HG03442 (cell line): ENCODE measurements around the gene ARL4C.
"Not testable (repeated sequence)": the region's sequence is repeated elsewhere in the genome, so short reads cannot be mapped to it uniquely, and the experiment has no call there.

ENCODE experiments used
- ATAC-seq: cut with Tn5 transposase; IDR thresholded peaks from one replicate; pipeline ENCODE4 v1.9.1; 2021; ENCODE audit warnings: mild to moderate bottlenecking, moderate library complexity; ENCODE audit not compliant: unreplicated experiment

ARL4C gene

GRCh38 chr2:234478121-234478858 lies 18.6 kb downstream of the ARL4C start:
- no peak for ATAC-seq

- no peak for ATAC-seq
Observed at GRCh38 chr2:234476766-234477165, 20.1 kb downstream of the ARL4C start.

DNA sequence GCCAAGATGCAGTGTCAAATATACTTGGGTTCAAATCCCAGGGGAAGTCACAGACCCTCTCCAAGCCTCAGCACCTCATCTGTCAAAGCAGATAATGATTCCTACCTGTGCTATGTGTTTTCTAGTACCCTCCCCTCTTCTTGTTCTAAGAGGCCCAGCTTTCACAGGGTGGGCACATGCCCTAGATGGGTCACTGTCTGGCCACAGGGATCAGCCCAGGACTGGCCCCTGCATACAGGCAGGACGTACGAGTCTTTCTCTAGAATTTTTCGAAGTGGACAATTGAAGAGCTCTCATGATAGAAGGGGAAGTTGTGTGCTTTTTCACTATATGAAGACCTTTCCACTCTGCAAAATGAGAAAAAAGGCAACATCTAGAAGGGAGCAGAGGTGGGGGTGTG lies 22.2 kb downstream of the ARL4C start:
- no peak for ATAC-seq

DNA sequence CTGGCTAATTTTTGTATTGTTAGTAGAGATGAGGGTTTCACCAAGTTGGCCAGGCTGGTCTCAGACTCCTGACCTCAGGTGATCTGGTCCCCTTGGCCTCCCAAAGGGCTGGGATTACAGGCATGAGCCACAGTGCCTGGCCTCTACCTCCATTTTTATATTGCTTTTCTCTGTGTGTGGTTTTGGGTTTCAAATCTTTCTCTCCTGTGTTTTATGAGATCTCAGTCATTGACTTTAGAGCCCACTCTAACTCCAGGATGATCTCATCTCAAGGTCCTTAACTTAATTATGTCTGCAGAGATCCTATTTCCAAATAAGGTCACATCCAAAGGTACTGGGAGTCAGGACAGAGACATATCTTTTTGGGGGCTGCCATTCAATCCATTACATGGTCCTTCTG lies 24.7 kb downstream of the ARL4C start:
- no peak for ATAC-seq

- no peak for ATAC-seq
Observed at GRCh38 chr2:234469972-234470371, 26.9 kb downstream of the ARL4C start.

GRCh38 chr2:234469251-234469845 lies 27.5 kb downstream of the ARL4C start:
- ATAC-seq, result no peak

DNA sequence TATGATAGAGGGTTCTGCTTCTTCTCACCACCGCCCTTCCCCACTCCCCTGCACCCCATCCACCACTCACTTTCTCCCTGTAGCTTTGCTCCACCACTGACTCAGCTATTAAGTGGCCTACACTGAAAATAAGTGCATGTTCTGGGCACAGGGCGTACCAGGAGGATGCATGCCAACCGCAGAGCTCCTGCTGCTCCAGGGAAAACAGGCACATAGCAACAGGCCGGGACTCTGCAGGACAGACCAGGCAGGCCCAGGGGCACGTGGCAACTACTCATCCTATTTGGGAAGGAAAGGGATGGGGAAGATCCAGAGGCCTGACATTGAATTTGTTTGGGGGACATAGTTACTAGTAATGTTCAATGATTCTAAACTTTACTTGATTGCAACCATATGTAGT lies 28.4 kb downstream of the ARL4C start:
- ATAC-seq, result no peak

- ATAC-seq, result no peak
Observed at GRCh38 chr2:234467289-234467688, 29.6 kb downstream of the ARL4C start.

GRCh38 chr2:234464291-234464645 lies 32.6 kb downstream of the ARL4C start:
- ATAC-seq, result no peak

GRCh38 chr2:234463626-234464290 lies 33.1 kb downstream of the ARL4C start:
- no peak for ATAC-seq

GRCh38 chr2:234462218-234462992 lies 34.5 kb downstream of the ARL4C start:
- no peak for ATAC-seq

GRCh38 chr2:234459401-234460009 lies 37.4 kb downstream of the ARL4C start:
- no peak for ATAC-seq

DNA sequence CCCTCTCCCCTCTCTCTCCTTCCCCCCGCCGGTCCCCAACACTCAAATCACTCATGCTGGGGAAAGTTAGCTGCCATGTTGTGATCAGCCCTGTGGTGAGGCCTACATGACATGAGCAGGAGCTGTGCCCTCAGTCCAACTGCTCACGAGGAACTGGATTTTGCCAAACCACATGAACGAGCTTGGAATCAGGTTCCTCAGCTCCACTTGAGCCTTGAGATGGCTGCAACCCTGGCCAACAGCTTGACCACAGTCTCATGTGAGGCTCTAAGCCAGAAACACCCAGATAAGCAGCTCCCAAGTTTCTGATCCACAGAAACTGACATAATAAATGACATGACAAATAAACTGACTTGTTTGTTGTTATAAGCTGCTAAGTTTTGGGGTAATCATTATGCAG lies 38.4 kb downstream of the ARL4C start:
- no peak for ATAC-seq

DNA sequence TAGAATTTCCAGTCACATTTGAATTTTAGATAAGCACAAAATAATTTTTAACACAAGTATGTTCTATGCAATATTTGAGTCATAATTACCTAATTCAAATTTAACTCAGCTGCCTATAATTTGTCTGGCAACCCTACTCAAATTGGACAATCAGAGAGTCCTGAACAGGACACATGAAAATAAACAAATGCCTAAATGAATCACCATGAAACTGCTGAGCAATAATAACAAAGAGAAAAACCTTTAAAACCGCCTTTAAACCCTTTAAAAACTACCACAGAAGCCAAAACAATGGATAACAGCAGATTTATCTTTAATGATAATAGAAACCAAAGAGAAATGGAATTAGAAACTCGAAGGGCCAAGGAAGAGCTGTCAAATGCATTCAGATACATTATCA lies 39.5 kb downstream of the ARL4C start:
- no peak for ATAC-seq

DNA sequence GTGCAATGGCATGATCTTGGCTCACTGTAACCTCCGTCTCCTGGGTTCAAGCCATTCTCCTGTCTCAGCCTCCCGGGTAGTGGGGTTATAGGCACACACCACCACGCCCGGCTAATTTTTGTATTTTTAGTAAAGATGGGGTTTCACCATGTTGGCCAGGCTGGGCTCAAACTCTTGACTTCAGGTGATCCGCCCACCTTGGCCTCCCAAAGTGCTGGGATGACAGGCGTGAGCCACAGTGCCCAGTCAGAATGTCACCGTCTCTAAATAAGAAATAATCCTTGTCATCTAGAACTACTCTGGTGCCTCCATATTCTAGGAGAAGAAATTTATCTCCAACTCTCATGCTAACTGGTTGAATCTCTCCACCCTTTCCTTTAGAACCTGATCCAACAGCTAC lies 41.6 kb downstream of the ARL4C start:
- not testable (repeated sequence) for ATAC-seq

GRCh38 chr2:234454433-234454832 lies 42.4 kb downstream of the ARL4C start:
- ATAC-seq, result no peak

- ATAC-seq, result no peak
Observed at GRCh38 chr2:234453216-234453615, 43.7 kb downstream of the ARL4C start.

- no peak for ATAC-seq
Observed at GRCh38 chr2:234451852-234452625, 44.8 kb downstream of the ARL4C start.

DNA sequence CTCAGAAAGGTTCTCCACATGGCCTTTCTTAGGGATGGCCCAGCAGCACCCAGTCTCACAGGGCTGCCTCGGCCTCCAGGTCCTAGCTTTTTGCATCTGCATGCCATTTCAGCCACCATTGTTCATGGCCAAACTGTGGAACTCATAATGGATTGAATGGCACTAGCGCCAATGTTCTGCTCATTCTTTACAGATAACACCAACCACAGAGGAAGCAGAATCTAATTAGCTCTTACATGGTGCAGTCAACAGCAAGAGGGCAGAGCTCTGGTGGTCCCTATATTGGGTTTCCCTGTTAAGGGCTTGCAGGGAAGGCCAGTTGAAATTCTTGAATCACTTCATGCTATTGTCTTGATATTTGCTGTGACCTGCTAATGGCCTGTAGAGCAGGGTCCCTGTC lies 45.6 kb downstream of the ARL4C start:
- no peak for ATAC-seq

DNA sequence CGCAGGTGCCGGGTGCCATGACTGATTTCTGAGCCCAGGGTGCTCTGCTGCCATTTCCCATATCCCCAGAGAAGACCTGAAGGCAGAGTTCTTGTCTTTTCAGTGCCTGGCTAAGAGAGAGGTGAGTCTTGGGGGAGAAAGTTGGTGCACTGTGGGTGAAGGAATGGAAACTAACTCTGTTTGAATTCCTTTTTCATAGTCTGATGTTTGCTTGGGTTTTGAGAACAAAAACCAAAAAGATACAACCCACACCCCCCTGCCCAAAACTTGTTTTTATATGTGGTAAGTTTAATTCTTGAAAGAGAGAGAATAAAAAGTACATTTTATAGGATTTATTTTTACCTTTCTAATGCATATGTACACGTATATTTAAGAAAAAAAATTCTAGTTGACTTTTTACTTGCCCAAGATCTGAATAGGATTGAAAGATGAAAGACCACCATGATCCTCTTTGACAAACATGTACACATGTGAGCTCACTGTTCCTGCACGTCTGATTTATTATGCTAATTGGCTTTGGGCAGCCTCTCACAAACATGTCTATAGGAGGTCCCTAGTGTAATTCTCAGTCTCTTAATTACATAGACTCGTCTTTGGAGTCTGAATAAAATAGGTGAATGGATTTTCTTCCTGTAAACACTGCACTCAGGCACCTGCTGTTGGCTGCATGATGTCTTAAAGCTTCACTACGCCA lies 46.3 kb downstream of the ARL4C start:
- no peak for ATAC-seq
